ENCODE measurements around the gene PAX9.

- TF ChIP-seq ZC3H10 (CRISPR knock-in tag; IDR thresholded peaks at IDR 0.05) (no peak), GLIS3 (CRISPR knock-in tag; IDR thresholded peaks at IDR 0.05) (no peak), CSRNP3 (CRISPR knock-in tag; IDR thresholded peaks at IDR 0.05) (no peak), ESRRG (CRISPR knock-in tag; IDR thresholded peaks at IDR 0.05) (no peak), CREB5 (CRISPR knock-in tag; IDR thresholded peaks at IDR 0.05; ENCODE audit: low read depth) (no peak), BACH2 (CRISPR knock-in tag; IDR thresholded peaks at IDR 0.05; ENCODE audit: borderline replicate concordance) (no peak), CSDC2 (CRISPR knock-in tag; IDR thresholded peaks at IDR 0.05) (no peak)
Measured at GRCh38 chr14:36713960-36714703, 52.5 kb downstream of the PAX9 start.

All from SK-N-SH treated with all-trans-retinoic acid at 6 μM for 48 hours (cell line).